ENCODE data around the gene LIPT1.

- TF ChIP-seq POLR2A (IDR thresholded peaks at IDR 0.05; ENCODE audit: low read depth, low read length) = no peak
- no peak for TF ChIP-seq POLR2AphosphoS5 (IDR thresholded peaks at IDR 0.05; ENCODE audit: low read depth, low read length)
Measured at GRCh38 chr2:99150706-99151105, 4.1 kb upstream of the LIPT1 start.
